NCI-H2171 (cell line): ENCODE measurements around the gene ARHGAP8.
"Not testable (repeated sequence)": the region's sequence is repeated elsewhere in the genome, so short reads cannot be mapped to it uniquely, and the experiment has no call there.

Experiments
- DNase-seq: peaks from one replicate; lab custom pipeline; 2025; lab: John Stamatoyannopoulos, UW

The ARHGAP8 gene

GRCh38 chr22:44825310-44826150 is 73.2 kb downstream of the ARHGAP8 start:
- DNase-seq, result no peak

- no peak for DNase-seq
Observed at GRCh38 chr22:44827666-44828190, 75.4 kb downstream of the ARHGAP8 start.

- DNase-seq, result no peak
Observed at GRCh38 chr22:44828193-44828592, 75.8 kb downstream of the ARHGAP8 start.

GRCh38 chr22:44831885-44832284 is 79.5 kb downstream of the ARHGAP8 start:
- no peak for DNase-seq

GRCh38 chr22:44834065-44834464 is 81.7 kb downstream of the ARHGAP8 start:
- DNase-seq, result no peak

- peak; percentile 46 for DNase-seq
Observed at GRCh38 chr22:44837481-44837880, 85.1 kb downstream of the ARHGAP8 start.

GRCh38 chr22:44838316-44839016 is 86.1 kb downstream of the ARHGAP8 start:
- DNase-seq, result no peak

- no peak for DNase-seq
Observed at GRCh38 chr22:44839061-44839460, 86.7 kb downstream of the ARHGAP8 start.

- DNase-seq, result no peak
Observed at GRCh38 chr22:44839721-44840120, 87.3 kb downstream of the ARHGAP8 start.

GRCh38 chr22:44840611-44841322 is 88.4 kb downstream of the ARHGAP8 start:
- DNase-seq, result no peak

- DNase-seq, result no peak
Observed at GRCh38 chr22:44842417-44842816, 90.0 kb downstream of the ARHGAP8 start.

- no peak for DNase-seq
Observed at GRCh38 chr22:44845191-44845590, 92.8 kb downstream of the ARHGAP8 start.

GRCh38 chr22:44845796-44846720 is 93.7 kb downstream of the ARHGAP8 start:
- no peak for DNase-seq

- DNase-seq, result no peak
Observed at GRCh38 chr22:44846726-44847275, 94.4 kb downstream of the ARHGAP8 start.

- no peak for DNase-seq
Observed at GRCh38 chr22:44847380-44847779, 95.0 kb downstream of the ARHGAP8 start.

- no peak for DNase-seq
Observed at GRCh38 chr22:44847892-44848291, 95.5 kb downstream of the ARHGAP8 start.

- DNase-seq, result no peak
Observed at GRCh38 chr22:44848296-44848741, 95.9 kb downstream of the ARHGAP8 start.

- no peak for DNase-seq
Observed at GRCh38 chr22:44848791-44849420, 96.5 kb downstream of the ARHGAP8 start.

GRCh38 chr22:44850946-44851345 is 98.6 kb downstream of the ARHGAP8 start:
- no peak for DNase-seq

GRCh38 chr22:44854641-44855040 is 102.3 kb downstream of the ARHGAP8 start:
- DNase-seq, result not testable (repeated sequence)
